Activated T-cell treated with anti-CD3 and anti-CD28 coated beads, Interleukin-2, amount 50 U/mL, for 72 hours (primary cell): ENCODE measurements around the gene TBC1D2. TPM values are rescaled to one million over a fixed set of nuclear protein-coding genes. Genes with fewer than 3 reads are reported as not detected.
"Not testable (repeated sequence)": the region's sequence is repeated elsewhere in the genome, so short reads cannot be mapped to it uniquely, and the experiment has no call there.

ENCODE experiments used
- ATAC-seq, 2 donors: fragments of 150-1000 bp; cut with Tn5 transposase; replicated peaks in 1 of 2; 2 replicates each; pipeline ENCODE4 v1.10.0; 2021; ENCODE audit warnings: moderate library complexity in 2 of 2, mild to moderate bottlenecking in 1 of 2
- DNase-seq, 2 donors: peaks; one replicate each; pipeline ENCODE4 v3.0.0; 2021 to 2022; ENCODE audit warnings: mixed read lengths in 1 of 2
- H3K27ac Mint-ChIP-seq: one replicate; pipeline ENCODE4 v1.8.0; 2022; ENCODE audit warnings: mild to moderate bottlenecking, moderate library complexity, mixed read lengths
- H3K27me3 Mint-ChIP-seq: one replicate; pipeline ENCODE4 v1.8.0; 2022; ENCODE audit warnings: low read depth, mixed read lengths
- H3K36me3 Mint-ChIP-seq, 2 donors: one replicate each; pipeline ENCODE4 v1.8.0; 2022; ENCODE audit warnings: mixed read lengths in 2 of 2, mild to moderate bottlenecking in 1 of 2; ENCODE audit not compliant: insufficient read depth in 2 of 2
- H3K4me1 Mint-ChIP-seq: one replicate; pipeline ENCODE4 v1.8.0; 2022; ENCODE audit warnings: low read depth, mixed read lengths
- H3K4me3 Mint-ChIP-seq, 2 donors: one replicate each; pipeline ENCODE4 v1.8.0; 2022; ENCODE audit warnings: mild to moderate bottlenecking in 2 of 2, mixed read lengths in 2 of 2, moderate library complexity in 2 of 2
- H3K9me3 Mint-ChIP-seq, 2 donors: one replicate each; pipeline ENCODE4 v1.8.0; 2022; ENCODE audit warnings: mixed read lengths in 2 of 2
- total RNA-seq, 2 donors: library from RNA; stranded (reverse); gene quantifications; one replicate each; pipeline ENCODE4 v1.2.3, GENCODE V29; 2022

The TBC1D2 gene
- total RNA-seq, 2 donors from 2014 or later, result 5.8 to 6.0 TPM

- Mint-ChIP-seq H3K27me3 (no peaks in the 10 kb centered on the region), H3K36me3 (no peaks in the 10 kb centered on the region), H3K9me3 (no peaks in the 10 kb centered on the region), H3K4me1 (peaks cover 34% of the 10 kb centered on the region), H3K4me3 (no peak overlapping the region), H3K27ac (no peak overlapping the region)
- no peak for ATAC-seq
- DNase-seq, result no peak
Measured at GRCh38 chr9:98185021-98185567, 70.4 kb downstream of the TBC1D2 start.

- Mint-ChIP-seq H3K4me3 (no peak overlapping the region), H3K4me1 (peaks cover 33% of the 10 kb centered on the region), H3K27ac (no peak overlapping the region), H3K27me3 (no peaks in the 10 kb centered on the region), H3K36me3 (no peaks in the 10 kb centered on the region), H3K9me3 (no peaks in the 10 kb centered on the region)
- DNase-seq (no peak), ATAC-seq (no peak)
Measured at GRCh38 chr9:98184326-98184725, 71.1 kb downstream of the TBC1D2 start.

- DNase-seq (no peak), ATAC-seq (no peak)
- Mint-ChIP-seq H3K27ac (no peak overlapping the region), H3K27me3 (no peaks in the 10 kb centered on the region), H3K4me3 (no peak overlapping the region), H3K36me3 (no peaks in the 10 kb centered on the region), H3K4me1 (peaks cover 20% of the 10 kb centered on the region), H3K9me3 (no peaks in the 10 kb centered on the region)
Measured at GRCh38 chr9:98182889-98183599, 72.4 kb downstream of the TBC1D2 start.

- peaks cover 19% of the 10 kb centered on the region for H3K4me1 Mint-ChIP-seq
- H3K4me3 Mint-ChIP-seq, result no peak overlapping the region
- H3K36me3 Mint-ChIP-seq, result no peaks in the 10 kb centered on the region
- no peak overlapping the region for H3K27ac Mint-ChIP-seq
- H3K9me3 Mint-ChIP-seq, result no peaks in the 10 kb centered on the region
- no peak for ATAC-seq
- H3K27me3 Mint-ChIP-seq, result no peaks in the 10 kb centered on the region
- no peak for DNase-seq
Measured at GRCh38 chr9:98182069-98182820, 73.2 kb downstream of the TBC1D2 start.

DNA sequence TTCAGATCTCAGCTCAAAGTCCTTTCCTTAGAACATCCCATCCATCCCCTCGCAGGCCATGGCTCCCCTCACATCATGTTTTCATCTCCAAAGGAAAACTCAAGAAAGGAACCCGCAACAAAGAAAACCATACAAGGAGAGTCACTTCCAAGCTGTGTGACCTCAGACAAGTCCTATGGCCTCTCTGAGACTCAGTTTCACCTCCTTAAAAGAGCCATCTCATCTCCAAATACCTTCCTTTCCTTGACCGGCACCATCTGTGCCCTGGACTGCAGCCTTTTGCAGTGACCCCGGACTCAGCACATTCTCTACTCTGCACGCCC is 73.7 kb downstream of the TBC1D2 start:
- H3K4me3 Mint-ChIP-seq, result no peak overlapping the region
- H3K4me1 Mint-ChIP-seq, result peaks cover 19% of the 10 kb centered on the region
- no peaks in the 10 kb centered on the region for H3K9me3 Mint-ChIP-seq
- DNase-seq (no peak), ATAC-seq (no peak)
- no peaks in the 10 kb centered on the region for H3K36me3 Mint-ChIP-seq
- no peak overlapping the region for H3K27ac Mint-ChIP-seq
- H3K27me3 Mint-ChIP-seq, result no peaks in the 10 kb centered on the region

- Mint-ChIP-seq H3K4me1 (peaks cover 19% of the 10 kb centered on the region), H3K36me3 (no peaks in the 10 kb centered on the region), H3K4me3 (no peak overlapping the region), H3K9me3 (no peaks in the 10 kb centered on the region), H3K27me3 (no peaks in the 10 kb centered on the region), H3K27ac (no peak overlapping the region)
- ATAC-seq (no peak), DNase-seq (no peak)
Measured at GRCh38 chr9:98180996-98181395, 74.5 kb downstream of the TBC1D2 start.

DNA sequence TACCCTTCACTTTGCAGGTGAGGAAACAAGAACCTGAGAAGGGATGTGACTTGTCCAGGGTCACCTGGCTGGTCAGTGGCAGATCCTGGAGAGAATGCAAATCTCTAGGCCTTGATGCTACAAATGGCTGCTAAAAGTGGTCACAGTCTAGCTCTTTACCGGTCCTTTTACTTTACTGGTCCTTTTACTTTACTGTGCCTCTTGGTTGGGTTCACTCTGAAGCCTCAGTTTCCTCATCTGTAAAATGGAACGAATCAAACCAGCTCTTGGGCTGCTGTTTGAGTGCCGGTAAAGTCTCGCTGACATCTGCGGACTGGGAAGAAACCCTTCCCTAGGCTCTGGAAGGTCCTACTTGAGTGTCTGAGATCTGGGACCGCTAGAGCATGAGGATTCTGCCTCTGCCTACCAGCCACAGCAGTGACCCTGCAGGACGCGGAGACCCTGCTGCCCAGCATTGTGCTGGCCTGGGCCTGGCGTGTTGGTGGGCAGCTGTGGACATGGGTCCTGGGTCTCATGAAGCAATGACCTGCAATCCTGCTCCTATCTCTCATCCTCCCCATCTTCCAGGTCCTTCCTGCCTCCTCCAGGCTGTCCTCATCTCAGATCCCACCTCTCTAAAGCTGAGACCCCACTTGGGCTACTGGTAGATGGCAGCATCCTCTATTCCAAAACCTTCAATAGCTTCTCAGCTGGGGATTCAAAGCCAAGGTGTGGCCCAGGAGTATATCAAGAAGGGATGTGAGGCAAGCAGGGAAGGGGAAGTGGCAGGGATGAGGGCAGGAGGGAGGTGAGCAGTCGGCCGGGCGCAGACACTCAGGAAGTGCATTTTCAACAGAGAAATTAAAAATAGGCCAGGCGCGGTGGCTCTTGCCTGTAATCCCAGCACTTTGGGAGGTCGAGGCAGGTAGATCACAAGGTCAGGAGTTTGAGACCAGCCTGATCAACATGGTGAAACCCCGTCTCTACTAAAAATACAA is 76.3 kb downstream of the TBC1D2 start:
- no peak overlapping the region for H3K4me3 Mint-ChIP-seq
- DNase-seq, result no peak
- no peak for ATAC-seq
- peaks cover 19% of the 10 kb centered on the region for H3K4me1 Mint-ChIP-seq
- H3K9me3 Mint-ChIP-seq, result no peaks in the 10 kb centered on the region
- H3K36me3 Mint-ChIP-seq, result no peaks in the 10 kb centered on the region
- H3K27me3 Mint-ChIP-seq, result no peaks in the 10 kb centered on the region
- H3K27ac Mint-ChIP-seq, result no peak overlapping the region

- Mint-ChIP-seq H3K4me1 (peaks cover 19% of the 10 kb centered on the region), H3K36me3 (no peaks in the 10 kb centered on the region), H3K27me3 (no peaks in the 10 kb centered on the region), H3K4me3 (no peak overlapping the region), H3K9me3 (no peaks in the 10 kb centered on the region), H3K27ac (no peak overlapping the region)
- no peak for DNase-seq
- no peak for ATAC-seq
Measured at GRCh38 chr9:98176391-98177259, 78.8 kb downstream of the TBC1D2 start.

DNA sequence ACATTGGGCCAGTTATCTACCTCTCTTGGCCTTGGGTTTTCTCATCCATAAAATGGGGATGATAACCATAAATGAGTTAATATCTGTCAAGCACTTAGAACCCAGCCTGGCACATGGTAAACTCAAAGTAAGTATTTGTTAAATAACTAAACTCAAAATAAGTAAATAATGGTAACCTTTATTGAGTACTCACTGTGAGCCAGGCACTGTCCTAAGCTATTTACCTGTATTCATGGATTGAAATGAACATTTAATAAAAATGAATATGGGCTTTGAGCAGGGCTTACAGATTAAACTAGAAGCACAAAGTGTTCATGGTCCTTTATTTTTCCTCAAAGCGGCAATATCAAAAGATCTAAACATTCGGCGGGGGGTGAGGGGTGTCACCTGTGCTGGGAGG is 79.7 kb downstream of the TBC1D2 start:
- DNase-seq, result no peak
- Mint-ChIP-seq H3K4me1 (peaks cover 14% of the 10 kb centered on the region), H3K36me3 (no peaks in the 10 kb centered on the region), H3K9me3 (no peaks in the 10 kb centered on the region), H3K27ac (no peak overlapping the region), H3K4me3 (no peak overlapping the region), H3K27me3 (no peaks in the 10 kb centered on the region)
- no peak for ATAC-seq

DNA sequence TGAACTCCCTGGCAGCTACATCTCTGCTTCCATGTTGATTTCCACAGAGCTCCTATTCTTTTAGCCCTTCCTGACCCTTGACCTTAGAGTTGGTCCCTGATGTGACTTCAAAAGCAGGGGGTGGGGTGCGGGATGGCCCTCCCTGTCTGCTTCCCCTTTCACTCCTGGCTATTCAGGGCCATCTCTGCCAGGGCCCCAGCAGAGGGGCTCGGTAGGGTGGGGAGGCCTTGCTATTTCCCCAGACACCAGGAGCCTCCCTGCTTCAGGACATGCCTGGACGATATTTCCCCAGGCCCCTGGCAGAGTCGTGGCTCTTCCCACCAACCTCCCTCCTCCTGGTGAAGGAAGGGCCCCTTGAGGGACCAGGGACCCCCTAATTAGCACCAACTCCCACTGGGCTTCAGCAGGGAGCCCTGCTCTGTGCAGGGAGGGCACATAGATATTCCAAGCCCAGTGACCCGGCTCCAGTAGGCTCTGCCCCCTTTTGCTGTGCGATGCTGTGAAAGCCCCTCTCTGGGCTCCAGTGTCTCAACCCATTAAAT is 80.3 kb downstream of the TBC1D2 start:
- no peak overlapping the region for H3K4me3 Mint-ChIP-seq
- DNase-seq, result no peak
- no peak for ATAC-seq
- H3K36me3 Mint-ChIP-seq, result no peaks in the 10 kb centered on the region
- no peaks in the 10 kb centered on the region for H3K9me3 Mint-ChIP-seq
- H3K27me3 Mint-ChIP-seq, result no peaks in the 10 kb centered on the region
- peaks cover 9% of the 10 kb centered on the region for H3K4me1 Mint-ChIP-seq
- no peak overlapping the region for H3K27ac Mint-ChIP-seq

DNA sequence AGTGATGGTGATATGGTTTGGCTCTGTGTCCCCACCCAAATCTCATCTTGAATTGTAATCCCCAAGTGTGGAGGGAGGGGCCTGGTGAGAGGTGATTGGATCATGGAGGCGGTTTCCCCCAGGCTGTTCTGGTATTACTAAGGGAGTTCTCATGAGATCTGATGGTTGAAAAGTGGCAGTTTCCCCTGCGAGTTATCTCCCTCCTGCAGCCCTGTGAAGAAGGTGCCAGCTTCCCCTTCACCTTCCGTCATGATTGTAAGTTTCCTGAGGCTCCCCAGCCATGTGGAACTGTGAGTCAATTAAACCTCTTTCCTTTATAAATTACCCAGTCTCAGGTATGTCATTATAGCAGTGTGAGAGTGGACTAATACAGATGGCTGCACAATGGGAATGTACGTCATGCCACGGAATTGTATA is 80.9 kb downstream of the TBC1D2 start:
- ATAC-seq, H3K9me3 Mint-ChIP-seq, H3K27me3 Mint-ChIP-seq, H3K4me3 Mint-ChIP-seq, H3K36me3 Mint-ChIP-seq, H3K4me1 Mint-ChIP-seq, H3K27ac Mint-ChIP-seq, DNase-seq: not testable (repeated sequence)

DNA sequence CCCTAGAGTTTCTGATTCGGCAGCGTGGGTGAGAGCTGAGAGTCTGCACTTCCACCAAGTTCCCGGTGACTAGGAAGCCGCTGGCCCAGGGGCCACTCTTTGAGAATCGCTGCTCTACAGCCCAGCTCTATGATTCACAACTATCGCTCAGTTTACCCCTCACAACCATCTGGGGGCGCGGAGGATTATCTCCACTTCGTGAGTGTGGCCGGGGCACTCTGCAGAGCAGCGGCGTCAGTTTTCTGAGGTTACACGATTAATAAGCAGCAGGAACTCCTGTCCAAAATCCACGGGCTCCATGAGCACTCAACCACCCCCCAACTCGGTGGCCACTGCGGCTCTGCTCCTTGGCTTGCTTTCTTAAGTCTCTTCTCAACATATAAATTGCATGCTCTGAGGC is 82.3 kb downstream of the TBC1D2 start:
- H3K27me3 Mint-ChIP-seq, result no peaks in the 10 kb centered on the region
- no peak for DNase-seq
- peaks cover 14% of the 10 kb centered on the region for H3K4me1 Mint-ChIP-seq
- H3K4me3 Mint-ChIP-seq, result no peak overlapping the region
- H3K9me3 Mint-ChIP-seq, result no peaks in the 10 kb centered on the region
- ATAC-seq, result no peak
- no peak overlapping the region for H3K27ac Mint-ChIP-seq
- H3K36me3 Mint-ChIP-seq, result no peaks in the 10 kb centered on the region
